ENCODE measurements around the gene ABTB2.

GRCh38 chr11:34351687-34352469 is 5.9 kb downstream of the ABTB2 start:
- TF ChIP-seq EHMT2 (IDR thresholded peaks at IDR 0.05) = no peak
- no peak for TF ChIP-seq ZKSCAN3 (CRISPR knock-in tag; IDR thresholded peaks at IDR 0.05)
- TF ChIP-seq CTCF (IDR thresholded peaks at IDR 0.05 in 2 of 3, conservative IDR thresholded peaks at IDR 0.05 in 1 of 3; ENCODE audit: insufficient read depth in 2 of 3, low read depth in 1 of 3, low read length in 3 of 3) = no peak
- TF ChIP-seq FOXA1 (IDR thresholded peaks at IDR 0.05; ENCODE audit: borderline replicate concordance) = no peak
- TF ChIP-seq TGIF2 (CRISPR knock-in tag; IDR thresholded peaks at IDR 0.05) = no peak
- no peak for TF ChIP-seq KDM4B (IDR thresholded peaks at IDR 0.05; ENCODE audit: borderline replicate concordance in 2 of 2, low read depth in 1 of 2)
- TF ChIP-seq HMGXB4 (CRISPR knock-in tag; IDR thresholded peaks at IDR 0.05) = no peak
- no peak for TF ChIP-seq BRF1 (IDR thresholded peaks at IDR 0.05; ENCODE audit: borderline replicate concordance, extremely low read depth, insufficient read length)
- no peak for TF ChIP-seq NFE2 (IDR thresholded peaks at IDR 0.05; ENCODE audit: low read depth)

Measured in K562 (cell line).